Activated naive CD8-positive, alpha-beta T cell (primary cell): ENCODE results near the gene ZNF180.
A peak's percentile ranks its signal among the peaks of the same experiment; 100 is the strongest.
"Not testable (repeated sequence)": the region's sequence is repeated elsewhere in the genome, so short reads cannot be mapped to it uniquely, and the experiment has no call there.

Experiments
- H3K27ac Mint-ChIP-seq: one replicate; pipeline ENCODE4 v1.8.0; 2021; ENCODE audit warnings: mixed read lengths
- H3K27me3 Mint-ChIP-seq: one replicate; pipeline ENCODE4 v1.8.0; 2021; ENCODE audit warnings: mixed read lengths
- H3K36me3 Mint-ChIP-seq: one replicate; pipeline ENCODE4 v1.8.0; 2021; ENCODE audit warnings: mixed read lengths
- H3K4me1 Mint-ChIP-seq: one replicate; pipeline ENCODE4 v1.8.0; 2021; ENCODE audit warnings: low read depth, mixed read lengths
- H3K4me3 Mint-ChIP-seq: one replicate; pipeline ENCODE4 v1.8.0; 2021; ENCODE audit warnings: mild to moderate bottlenecking, mixed read lengths
- H3K9me3 Mint-ChIP-seq: one replicate; pipeline ENCODE4 v1.8.0; 2021; ENCODE audit warnings: low read depth, mixed read lengths

The ZNF180 gene

DNA sequence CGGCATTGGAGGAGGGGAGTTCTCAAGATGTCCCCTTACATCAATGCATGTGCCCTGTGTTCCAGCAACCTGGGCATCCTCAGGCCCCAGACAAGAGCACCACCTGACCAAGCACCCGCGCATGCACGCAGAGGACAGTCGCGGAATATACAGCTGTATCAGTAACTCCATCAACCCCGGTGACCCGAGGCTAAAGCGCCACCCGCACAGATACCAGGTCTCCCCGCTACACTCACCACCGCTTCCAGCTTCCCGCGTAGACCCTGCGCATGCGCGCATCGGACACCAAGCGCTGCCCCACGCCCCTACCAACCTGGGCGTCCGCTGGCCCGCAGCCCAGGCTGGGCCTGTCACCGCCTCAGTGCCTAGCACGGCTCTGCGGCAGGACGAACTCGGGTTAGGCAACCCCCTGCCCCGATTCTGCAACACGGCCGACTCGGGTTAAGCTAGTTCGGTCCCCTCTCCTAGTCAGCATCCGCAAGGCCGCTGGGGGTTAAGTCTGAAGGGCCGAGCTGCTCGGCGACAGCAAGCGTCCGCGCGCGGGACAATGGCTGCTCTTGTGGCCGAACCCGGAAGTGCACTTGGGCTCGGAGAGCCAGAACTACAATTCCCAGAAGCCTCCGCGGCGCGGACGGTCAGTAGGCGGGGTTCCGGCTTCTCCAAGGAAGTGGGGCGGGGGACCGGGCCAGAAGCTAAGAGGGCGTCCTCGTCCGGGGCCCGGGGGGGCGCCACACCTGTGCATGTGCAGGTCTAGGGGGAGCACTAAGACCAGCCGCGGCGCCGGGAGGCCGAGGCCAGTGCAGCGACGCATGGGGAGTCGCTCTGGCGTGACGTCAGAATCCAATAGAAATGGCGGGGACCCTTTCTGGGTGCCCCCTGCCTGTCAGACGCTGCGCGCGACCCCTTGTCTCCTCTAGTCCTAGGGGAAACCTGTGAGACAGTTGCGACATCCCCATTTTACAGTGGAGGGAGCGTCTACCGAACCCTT, at the start of gene ZNF180:
Gene ZNF180, minus strand, starts transcription at position 561 of the 988 bp plus-strand sequence. CDS start 3,188 bp downstream, outside the sequence.
- peak within 1 kb of the TSS; percentile 91 for H3K4me3 Mint-ChIP-seq
- H3K36me3 Mint-ChIP-seq: peaks cover 38% of the 10 kb centered on the region
- H3K9me3 Mint-ChIP-seq: peaks cover 22% of the 10 kb centered on the region
- peaks cover 28% of the 10 kb centered on the region for H3K4me1 Mint-ChIP-seq
- peaks cover 4% of the 10 kb centered on the region for H3K27me3 Mint-ChIP-seq
- H3K27ac Mint-ChIP-seq: peak within 1 kb of the TSS; percentile 93

DNA sequence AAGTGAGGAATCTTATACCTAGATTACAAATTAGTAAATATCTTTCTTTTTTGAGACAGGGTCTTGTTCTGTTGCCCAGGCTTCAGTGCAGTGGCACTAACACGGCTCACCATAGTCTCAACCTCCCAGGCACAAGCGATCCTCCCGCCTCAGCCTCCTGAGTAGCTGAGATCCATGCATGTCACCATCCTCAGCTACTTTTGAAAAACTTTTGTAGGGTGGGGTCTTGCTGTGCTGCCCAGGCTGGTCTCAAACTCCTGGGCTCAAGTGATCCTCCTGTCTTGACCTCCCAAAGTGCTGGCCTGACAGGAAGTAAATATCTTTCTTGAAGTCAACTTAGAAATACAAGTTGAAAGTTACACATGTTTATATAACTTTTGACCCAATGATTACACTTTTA, 49.2 kb upstream of the ZNF180 start:
- peaks cover 10% of the 10 kb centered on the region for H3K9me3 Mint-ChIP-seq
- peaks cover 15% of the 10 kb centered on the region for H3K27me3 Mint-ChIP-seq
- H3K27ac Mint-ChIP-seq: no peak overlapping the region
- H3K4me1 Mint-ChIP-seq: no peaks in the 10 kb centered on the region
- peaks cover 5% of the 10 kb centered on the region for H3K36me3 Mint-ChIP-seq
- H3K4me3 Mint-ChIP-seq: no peak overlapping the region

DNA sequence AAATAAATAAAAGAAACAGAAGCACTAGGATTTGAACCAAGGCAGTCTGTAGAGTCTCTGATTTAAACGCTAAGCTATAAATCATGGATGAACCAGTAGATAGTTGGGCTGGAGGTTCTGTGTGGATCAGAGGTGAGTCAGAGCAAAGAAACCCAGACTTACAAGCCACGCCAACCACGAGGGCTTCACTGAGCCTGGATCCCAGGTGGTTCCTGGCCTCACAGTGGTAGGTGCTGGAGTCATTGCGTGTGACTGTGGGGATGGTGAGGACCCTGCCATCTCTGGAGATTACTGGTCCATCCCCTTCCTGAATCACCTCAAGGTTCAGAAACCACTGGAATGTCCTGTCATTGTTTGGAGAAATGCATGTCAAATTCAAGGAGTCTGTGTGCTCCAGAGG, 48.4 kb upstream of the ZNF180 start:
- no peak overlapping the region for H3K27ac Mint-ChIP-seq
- H3K4me3 Mint-ChIP-seq: no peak overlapping the region
- H3K27me3 Mint-ChIP-seq: peaks cover 17% of the 10 kb centered on the region
- H3K36me3 Mint-ChIP-seq: peaks cover 4% of the 10 kb centered on the region
- peaks cover 13% of the 10 kb centered on the region for H3K9me3 Mint-ChIP-seq
- no peaks in the 10 kb centered on the region for H3K4me1 Mint-ChIP-seq

DNA sequence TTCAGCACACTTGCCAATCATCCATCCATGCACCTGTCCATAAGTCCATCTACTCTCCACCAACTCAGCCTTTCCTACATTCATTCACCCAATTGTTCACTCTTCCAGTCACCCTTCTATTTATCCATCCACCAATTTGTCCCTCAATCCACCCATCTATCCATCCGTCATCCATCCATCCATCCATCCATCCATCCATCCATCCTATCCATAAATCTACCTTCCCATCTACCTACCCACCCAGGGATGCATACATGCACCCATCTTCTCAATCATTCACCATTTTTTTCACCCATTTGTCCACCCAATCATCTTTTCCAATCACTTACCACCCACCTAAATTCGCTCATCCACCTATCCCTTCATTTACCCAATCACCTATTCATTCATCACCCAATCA, 43.7 kb upstream of the ZNF180 start:
- no peaks in the 10 kb centered on the region for H3K36me3 Mint-ChIP-seq
- no peak overlapping the region for H3K4me3 Mint-ChIP-seq
- H3K4me1 Mint-ChIP-seq: no peaks in the 10 kb centered on the region
- H3K9me3 Mint-ChIP-seq: peaks cover 7% of the 10 kb centered on the region
- no peak overlapping the region for H3K27ac Mint-ChIP-seq
- H3K27me3 Mint-ChIP-seq: peaks cover 20% of the 10 kb centered on the region

DNA sequence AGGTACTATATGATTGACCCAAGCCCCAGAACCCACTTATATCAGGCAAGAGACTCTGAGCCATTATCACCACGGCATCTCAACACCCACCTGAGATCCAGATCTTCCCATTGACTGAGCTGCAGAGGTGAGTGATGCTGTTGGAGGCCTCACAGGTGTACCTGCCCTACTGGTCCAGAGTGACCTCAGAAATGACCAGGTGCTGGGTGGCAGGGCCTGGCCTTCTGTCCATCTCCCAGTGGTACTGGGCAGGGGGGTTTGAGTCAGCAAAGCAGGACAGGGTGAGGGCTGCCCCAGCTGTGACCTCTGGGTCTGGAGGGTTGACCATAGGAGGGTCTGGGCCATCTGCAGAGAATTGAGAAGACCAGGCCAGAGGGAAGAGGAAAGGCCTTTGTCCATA, 42.3 kb upstream of the ZNF180 start:
- Mint-ChIP-seq H3K27me3 (peaks cover 22% of the 10 kb centered on the region), H3K36me3 (no peaks in the 10 kb centered on the region), H3K27ac (no peak overlapping the region), H3K4me1 (no peaks in the 10 kb centered on the region), H3K9me3 (peaks cover 7% of the 10 kb centered on the region), H3K4me3 (no peak overlapping the region)

DNA sequence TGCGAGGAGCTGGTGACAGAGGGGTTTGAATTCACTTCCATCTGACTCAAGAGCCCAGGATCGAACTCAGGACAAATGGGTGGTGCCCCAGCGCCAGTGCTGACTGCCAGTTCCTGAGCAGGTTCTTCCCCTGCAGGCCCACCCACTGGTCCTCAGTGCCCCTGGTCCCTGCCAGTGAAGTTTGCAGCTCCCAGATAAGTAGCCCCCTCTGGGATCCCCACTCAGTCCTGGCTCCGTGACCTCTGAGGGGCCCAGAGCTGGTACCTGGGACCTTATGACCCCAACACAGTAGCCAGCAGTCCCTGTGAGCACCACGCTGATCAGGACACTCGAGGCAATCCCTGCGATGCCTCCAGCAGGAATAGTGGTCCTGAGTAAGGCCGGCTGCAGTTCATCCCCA, 40.4 kb upstream of the ZNF180 start:
- peaks cover 13% of the 10 kb centered on the region for H3K9me3 Mint-ChIP-seq
- H3K27ac Mint-ChIP-seq: no peak overlapping the region
- H3K4me1 Mint-ChIP-seq: no peaks in the 10 kb centered on the region
- H3K36me3 Mint-ChIP-seq: no peaks in the 10 kb centered on the region
- H3K4me3 Mint-ChIP-seq: no peak overlapping the region
- peaks cover 24% of the 10 kb centered on the region for H3K27me3 Mint-ChIP-seq

DNA sequence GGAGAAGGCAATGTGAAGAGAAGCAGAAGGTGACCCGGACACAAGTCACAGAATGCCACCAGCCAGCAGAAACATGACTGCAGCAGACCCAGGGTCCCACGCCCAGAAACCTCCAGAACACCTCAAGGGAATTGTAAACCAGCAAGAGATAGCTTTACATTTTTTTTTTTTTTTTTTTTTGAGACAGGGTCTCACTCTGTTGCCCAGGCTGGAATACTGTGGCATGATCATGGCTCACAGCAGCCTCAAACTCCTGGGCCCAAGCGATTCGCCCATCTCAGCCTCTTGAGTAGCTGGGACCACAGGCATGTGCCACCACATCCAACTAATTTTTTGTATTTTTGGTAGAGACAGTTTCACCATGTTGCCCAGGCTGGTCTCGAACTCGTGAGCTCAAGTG, 39.7 kb upstream of the ZNF180 start:
- no peak overlapping the region for H3K27ac Mint-ChIP-seq
- peaks cover 24% of the 10 kb centered on the region for H3K27me3 Mint-ChIP-seq

DNA sequence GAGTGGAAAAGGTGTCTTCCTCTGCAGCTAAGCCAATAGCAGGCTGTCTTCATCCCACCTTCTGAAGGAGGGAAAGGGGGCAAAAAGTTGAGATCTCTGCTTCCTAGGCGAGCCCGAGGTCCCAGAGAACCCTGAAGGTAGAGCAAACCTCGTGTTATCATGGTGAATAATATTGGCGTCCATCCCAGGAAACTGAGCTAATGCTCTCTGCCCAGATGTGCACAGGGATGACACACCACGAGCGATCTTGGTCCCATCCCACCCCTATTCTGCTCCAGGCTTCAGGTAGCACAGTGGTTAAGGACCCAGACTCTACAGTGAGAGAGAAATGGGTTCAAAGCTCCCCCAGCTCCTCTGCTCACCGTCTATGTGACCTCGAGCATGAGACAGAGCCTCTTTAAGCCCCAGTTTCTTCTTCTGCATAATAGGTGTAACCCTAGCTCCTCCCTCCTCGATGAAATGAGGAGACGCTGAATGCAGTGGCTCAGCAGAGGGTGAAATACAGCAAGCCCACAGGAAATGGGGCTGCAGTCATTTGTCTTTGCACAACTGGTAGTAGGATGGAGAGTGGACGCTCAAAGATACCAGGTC, 39.0 kb upstream of the ZNF180 start:
- peaks cover 20% of the 10 kb centered on the region for H3K27me3 Mint-ChIP-seq
- H3K36me3 Mint-ChIP-seq: no peaks in the 10 kb centered on the region
- no peak overlapping the region for H3K27ac Mint-ChIP-seq
- H3K4me3 Mint-ChIP-seq: no peak overlapping the region
- no peaks in the 10 kb centered on the region for H3K4me1 Mint-ChIP-seq
- H3K9me3 Mint-ChIP-seq: peaks cover 13% of the 10 kb centered on the region

More for the DNA sequence above, 39.7 kb upstream of the ZNF180 start:
- H3K4me1 Mint-ChIP-seq: no peaks in the 10 kb centered on the region
- H3K9me3 Mint-ChIP-seq: peaks cover 18% of the 10 kb centered on the region
- H3K4me3 Mint-ChIP-seq: no peak overlapping the region
- no peaks in the 10 kb centered on the region for H3K36me3 Mint-ChIP-seq

DNA sequence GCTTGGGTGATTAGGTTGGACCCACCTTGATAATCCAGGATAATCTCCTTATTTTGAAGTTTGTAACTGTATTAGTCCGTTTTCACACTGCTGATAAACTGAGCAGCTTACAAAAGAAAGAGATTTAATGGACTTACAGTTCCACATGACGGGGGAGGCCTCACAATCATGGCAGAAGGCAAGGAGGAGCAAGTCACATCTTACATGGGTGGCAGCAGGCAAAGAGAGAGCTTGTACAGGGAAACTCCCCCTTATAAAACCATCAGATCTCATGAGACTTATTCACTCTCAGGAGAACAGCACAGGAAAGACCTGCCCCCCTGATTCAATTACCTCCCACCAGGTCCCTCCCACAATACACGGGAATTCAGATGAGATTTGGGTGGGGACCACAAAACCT, 35.0 kb upstream of the ZNF180 start:
- H3K4me3 Mint-ChIP-seq, H3K4me1 Mint-ChIP-seq, H3K27ac Mint-ChIP-seq, H3K36me3 Mint-ChIP-seq: not testable (repeated sequence)
- Mint-ChIP-seq H3K9me3 (peaks cover 15% of the 10 kb centered on the region), H3K27me3 (peaks cover 18% of the 10 kb centered on the region)

DNA sequence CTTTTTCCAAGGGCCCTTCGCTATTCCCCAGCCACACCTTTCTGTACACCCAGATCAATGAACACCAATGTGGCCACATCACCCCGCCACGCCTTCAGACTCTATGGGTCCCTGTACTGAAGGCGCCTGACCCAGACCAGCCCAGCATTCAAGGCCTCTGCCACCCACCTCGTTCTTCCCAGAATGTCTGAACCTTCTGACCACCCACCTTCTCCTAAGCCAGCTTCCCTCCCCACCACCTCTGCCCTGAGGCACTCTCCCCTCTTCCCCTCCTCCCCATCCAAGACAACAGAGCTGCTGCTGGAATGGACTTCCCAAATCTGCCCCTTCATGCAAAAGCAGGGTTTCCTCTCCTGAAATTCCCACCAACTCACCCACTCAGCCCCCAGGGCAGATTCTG, 32.5 kb upstream of the ZNF180 start:
- peak overlapping the region; percentile 50 for H3K27ac Mint-ChIP-seq
- H3K36me3 Mint-ChIP-seq: no peaks in the 10 kb centered on the region
- no peaks in the 10 kb centered on the region for H3K4me1 Mint-ChIP-seq
- no peak overlapping the region for H3K4me3 Mint-ChIP-seq
- peaks cover 17% of the 10 kb centered on the region for H3K27me3 Mint-ChIP-seq
- peaks cover 15% of the 10 kb centered on the region for H3K9me3 Mint-ChIP-seq

DNA sequence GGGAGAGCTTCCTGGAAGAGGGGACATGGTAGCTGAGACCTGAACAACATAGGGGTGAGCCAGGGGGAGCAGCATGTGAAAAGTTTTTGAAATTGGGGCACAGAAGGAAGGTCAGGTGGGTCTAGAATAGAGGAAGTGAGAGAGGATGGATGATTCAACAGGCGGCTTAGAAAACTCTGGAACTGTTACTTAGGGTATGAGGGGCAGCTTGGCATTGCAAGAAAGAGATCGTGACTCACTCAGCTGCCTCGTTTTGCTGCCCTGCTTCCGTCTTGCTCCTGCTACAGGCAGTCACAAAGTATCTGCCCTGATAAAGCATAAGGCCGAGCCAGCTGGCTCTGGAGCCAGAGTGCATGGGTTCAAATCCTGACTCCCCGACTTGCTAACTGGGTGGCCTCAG, 30.5 kb upstream of the ZNF180 start:
- Mint-ChIP-seq H3K9me3 (peaks cover 9% of the 10 kb centered on the region), H3K27ac (no peak overlapping the region), H3K4me3 (no peak overlapping the region)

DNA sequence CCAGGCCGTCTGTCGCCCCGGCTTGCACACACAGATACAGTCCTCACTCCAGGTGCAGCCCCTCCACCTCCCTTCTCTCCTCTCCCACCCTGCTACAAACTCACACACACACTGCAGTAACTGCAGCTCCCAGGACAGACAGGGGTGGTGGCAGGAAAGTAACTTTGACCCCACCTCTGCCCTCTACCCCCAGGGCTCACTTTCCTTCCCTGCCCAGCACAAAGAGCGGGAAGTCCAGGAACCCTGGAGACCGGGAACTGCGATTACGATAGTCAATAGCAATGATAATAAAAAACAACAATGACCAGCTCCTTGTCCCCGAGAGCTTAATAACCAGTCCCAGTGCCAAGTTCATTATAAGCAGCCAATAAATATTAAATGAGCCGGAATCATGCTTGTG, 29.2 kb upstream of the ZNF180 start, which contains the start of gene CEACAM20:
Gene CEACAM20, minus strand, starts transcription at position 140 of the 400 bp plus-strand sequence. CDS start 166 bp downstream, outside the sequence.
- Mint-ChIP-seq H3K4me3 (no peak within 1 kb of the TSS), H3K4me1 (no peaks in the 10 kb centered on the region), H3K9me3 (peaks cover 4% of the 10 kb centered on the region), H3K27me3 (peaks cover 17% of the 10 kb centered on the region), H3K27ac (no peak within 1 kb of the TSS), H3K36me3 (no peaks in the 10 kb centered on the region)

More for the DNA sequence above, 30.5 kb upstream of the ZNF180 start:
- Mint-ChIP-seq H3K36me3 (no peaks in the 10 kb centered on the region), H3K4me1 (no peaks in the 10 kb centered on the region), H3K27me3 (peaks cover 15% of the 10 kb centered on the region)

DNA sequence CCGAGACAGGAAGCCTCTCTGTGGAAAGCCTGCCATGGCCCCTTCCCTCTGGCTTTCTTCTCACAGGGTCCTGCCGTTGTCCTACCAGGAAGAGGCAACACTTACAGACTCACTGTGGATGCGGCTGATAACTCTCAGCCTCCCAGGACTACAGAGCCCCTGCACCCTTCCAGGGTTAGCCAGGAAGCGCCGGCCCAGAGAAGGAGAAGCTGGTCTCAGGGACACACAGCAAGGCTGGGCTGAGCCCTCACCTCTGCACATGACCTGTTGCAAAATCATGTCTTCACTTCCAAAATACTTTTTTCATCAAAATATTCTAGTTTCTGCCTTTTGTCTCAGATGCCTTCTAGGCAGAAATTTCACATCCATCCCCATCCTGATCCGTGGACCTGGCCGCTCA, 27.2 kb upstream of the ZNF180 start:
- Mint-ChIP-seq H3K27ac (no peak overlapping the region), H3K4me3 (no peak overlapping the region), H3K4me1 (no peaks in the 10 kb centered on the region), H3K9me3 (peaks cover 3% of the 10 kb centered on the region), H3K36me3 (no peaks in the 10 kb centered on the region), H3K27me3 (peaks cover 12% of the 10 kb centered on the region)

DNA sequence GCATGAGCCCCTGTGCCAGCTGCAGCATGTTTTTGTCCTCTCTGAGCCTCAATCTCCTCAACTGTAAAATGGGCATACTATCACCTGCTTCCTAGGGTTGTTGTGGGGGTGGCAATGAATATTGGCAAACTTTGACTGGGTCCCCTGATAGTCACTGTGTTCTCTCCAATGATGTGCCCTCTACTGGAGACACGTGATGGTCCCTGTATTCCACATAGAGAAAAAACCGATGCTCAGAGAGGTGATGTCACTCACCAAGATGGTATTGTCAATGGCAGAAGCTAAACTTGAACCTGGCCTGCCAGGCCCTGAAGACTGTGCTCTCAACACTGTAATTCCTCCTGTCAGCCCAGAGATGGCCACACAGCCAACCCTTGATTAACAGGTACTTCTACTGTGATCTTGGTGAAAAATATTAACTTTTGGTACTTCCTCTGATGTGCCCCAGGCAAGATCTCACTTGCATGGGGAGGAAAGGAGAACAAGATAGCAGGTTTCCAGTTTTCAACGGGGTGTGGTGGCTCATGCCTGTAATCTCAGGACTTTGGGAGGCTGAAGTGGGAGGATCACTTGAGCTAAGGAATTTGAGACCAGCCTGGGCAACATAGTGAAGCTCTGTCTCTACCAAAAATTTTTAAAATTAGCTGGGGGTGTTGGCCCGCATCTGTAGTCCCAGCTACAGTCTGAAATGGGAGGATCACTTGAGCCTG, 25.6 kb upstream of the ZNF180 start:
- H3K4me3 Mint-ChIP-seq: no peak overlapping the region

DNA sequence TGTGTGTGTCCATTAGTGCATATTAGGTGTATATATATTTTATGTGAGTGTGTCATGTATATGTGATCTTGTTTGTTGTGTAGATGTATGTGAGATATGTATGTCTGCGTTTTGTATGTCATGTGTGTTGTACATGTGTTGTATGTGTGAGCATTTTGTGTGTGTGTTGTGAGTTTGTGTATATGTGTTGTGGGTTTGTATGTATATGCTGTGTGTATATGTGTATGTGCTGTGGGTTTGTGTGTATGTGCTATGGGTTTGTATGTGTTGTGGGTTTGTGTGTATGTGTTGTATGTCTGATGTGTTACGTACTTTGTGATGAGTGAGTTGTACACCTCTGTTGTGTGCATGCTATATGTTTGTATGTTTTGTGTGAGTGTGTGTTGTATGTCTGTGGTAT, 21.0 kb upstream of the ZNF180 start:
- Mint-ChIP-seq H3K27me3 (peaks cover 4% of the 10 kb centered on the region), H3K4me1 (no peaks in the 10 kb centered on the region), H3K36me3 (no peaks in the 10 kb centered on the region), H3K27ac (no peak overlapping the region), H3K4me3 (no peak overlapping the region), H3K9me3 (peaks cover 3% of the 10 kb centered on the region)

More for the DNA sequence above, 25.6 kb upstream of the ZNF180 start:
- Mint-ChIP-seq H3K4me1 (no peaks in the 10 kb centered on the region), H3K27me3 (peaks cover 12% of the 10 kb centered on the region), H3K27ac (no peak overlapping the region), H3K9me3 (peaks cover 3% of the 10 kb centered on the region), H3K36me3 (no peaks in the 10 kb centered on the region)
